HepG2 (cell line): ENCODE data around the gene GSTA1. TPM values are rescaled to one million over a fixed set of nuclear protein-coding genes. Genes with fewer than 3 reads are reported as not detected.
A peak's percentile ranks its signal among the peaks of the same experiment; 100 is the strongest.

Source experiments
- ARHGAP35 ChIP-seq: sonication (generic); formaldehyde crosslinking; IDR thresholded peaks from 2 replicates; pipeline ENCODE4 v1.9.0; 2022; ENCODE audit warnings: mild to moderate bottlenecking, inconsistent platforms, moderate library complexity, missing genetic modification reagents, borderline replicate concordance
- BCL6 ChIP-seq: IDR thresholded peaks from 2 replicates; pipeline ENCODE4 v1.6.1; 2016; ENCODE audit warnings: missing genetic modification reagents, missing compliant biosample characterization
- CEBPB ChIP-seq: IDR thresholded peaks from 2 replicates; pipeline ENCODE4 v1.6.1; 2011; ENCODE audit warnings: low read depth, low read length, improper control_type of control experiment, borderline replicate concordance
- CREB1 ChIP-seq, 2 experiments: fragments of 450-650 bp in 1 of 2; IDR thresholded peaks; 2 replicates each; pipeline ENCODE4 v1.6.1; 2016 to 2017; ENCODE audit warnings: control low read depth in 1 of 2, mild to moderate bottlenecking in 1 of 2, missing compliant biosample characterization in 1 of 2, missing genetic modification characterization in 1 of 2
- FOXA3 ChIP-seq: IDR thresholded peaks from 2 replicates; pipeline ENCODE4 v1.6.1; 2016; ENCODE audit warnings: missing genetic modification reagents, missing compliant biosample characterization
- GPN1 ChIP-seq: sonication (generic); formaldehyde crosslinking; IDR thresholded peaks from 2 replicates; pipeline ENCODE4 v1.5.1; 2020; ENCODE audit warnings: missing genetic modification reagents, borderline replicate concordance
- HHEX ChIP-seq: IDR thresholded peaks from 2 replicates; pipeline ENCODE4 v1.6.1; 2016; ENCODE audit warnings: control low read depth
- HNRNPLL ChIP-seq: fragments of 200-400 bp; formaldehyde crosslinking; IDR thresholded peaks from 2 replicates; pipeline ENCODE4 v1.6.1; 2017; ENCODE audit warnings: mild to moderate bottlenecking, low read depth, low read length; ENCODE audit not compliant: poor library complexity, severe bottlenecking
- MAF1 ChIP-seq: sonication (generic); formaldehyde crosslinking; IDR thresholded peaks from 2 replicates; pipeline ENCODE4 v1.5.0; 2020; ENCODE audit warnings: missing genetic modification reagents, borderline replicate concordance
- NBN ChIP-seq: fragments of 450-650 bp; conservative IDR thresholded peaks from 2 replicates; pipeline ENCODE4 v1.6.1; 2017
- SIX4 ChIP-seq: sonication (generic); formaldehyde crosslinking; IDR thresholded peaks from 2 replicates; pipeline ENCODE4 v1.4.0; 2020; ENCODE audit warnings: missing genetic modification reagents
- SRSF9 ChIP-seq: fragments of 200-400 bp; formaldehyde crosslinking; IDR thresholded peaks from 2 replicates; pipeline ENCODE4 v1.6.1; 2018; ENCODE audit warnings: borderline replicate concordance, mild to moderate bottlenecking, low read depth, low read length; ENCODE audit not compliant: insufficient read depth, poor library complexity, severe bottlenecking
- TBX2 ChIP-seq: sonication (generic); formaldehyde crosslinking; IDR thresholded peaks from 2 replicates; pipeline ENCODE4 v1.5.0; 2020; ENCODE audit warnings: missing genetic modification reagents, mild to moderate bottlenecking, borderline replicate concordance
- TEAD3 ChIP-seq: optimal IDR thresholded peaks from 2 replicates; pipeline ENCODE3; 2016; ENCODE audit warnings: borderline replicate concordance
- THYN1 ChIP-seq: sonication (generic); formaldehyde crosslinking; IDR thresholded peaks from 2 replicates; pipeline ENCODE4 v1.8.1; 2023; ENCODE audit warnings: low read depth, mild to moderate bottlenecking, moderate library complexity, missing genetic modification reagents, borderline replicate concordance
- ZBTB7A ChIP-seq: sonication (generic); formaldehyde crosslinking; IDR thresholded peaks from 2 replicates; pipeline ENCODE4 v1.8.0; 2022; ENCODE audit warnings: mild to moderate bottlenecking, missing genetic modification reagents
- ZNF572 ChIP-seq: sonication (generic); formaldehyde crosslinking; IDR thresholded peaks from 2 replicates; pipeline ENCODE4 v1.5.1; 2020; ENCODE audit warnings: mild to moderate bottlenecking, missing genetic modification reagents
- polyA plus RNA-seq, 8 experiments: library from polyadenylated mRNA; depleted of rRNA in 3 of 8; stranded (reverse) in 7 of 8; unstranded in 1 of 8; fragments of >200 nt; fragmentation: Illumina TruSeq in 4 of 8; extraction: Trizol in 4 of 8; gene quantifications; 2 replicates each; pipeline versions ENCODE4 v1.2.1 to v1.2.3, GENCODE V29; 2011 to 2016; ENCODE audit warnings: low read depth in 4 of 8, missing spikeins in 1 of 8, mixed read lengths in 1 of 8; ENCODE audit not compliant: insufficient read depth in 1 of 8
- total RNA-seq, 5 experiments: library from RNA; depleted of rRNA; stranded (reverse); fragments of >200 nt; fragmentation: Illumina TruSeq; extraction: Trizol; gene quantifications; 2 replicates each; pipeline ENCODE4 v1.2.3, GENCODE V29; 2016; ENCODE audit warnings: low read depth in 1 of 5
- TF ChIP-seq, protein P1 (sequence below): sonication (generic); formaldehyde crosslinking; IDR thresholded peaks from 2 replicates; pipeline ENCODE4 v1.4.0; 2020; ENCODE audit warnings: mild to moderate bottlenecking, missing genetic modification reagents
- TF ChIP-seq, protein P2 (sequence below): sonication (generic); formaldehyde crosslinking; IDR thresholded peaks from 2 replicates; pipeline ENCODE4 v1.8.0; 2022; ENCODE audit warnings: missing genetic modification reagents, mild to moderate bottlenecking, inconsistent platforms, borderline replicate concordance
- TF ChIP-seq, protein P3 (sequence below), 2 experiments: fragments of 450-650 bp in 1 of 2; sonication (generic) in 1 of 2; formaldehyde crosslinking; IDR thresholded peaks; 2 replicates each; pipeline versions ENCODE4 v1.5.0 to v1.8.0; 2020 to 2022; ENCODE audit warnings: mild to moderate bottlenecking in 1 of 2, missing genetic modification reagents in 1 of 2
- TF ChIP-seq, protein P4 (sequence below): sonication (generic); formaldehyde crosslinking; IDR thresholded peaks from 2 replicates; pipeline ENCODE4 v1.9.0; 2021; ENCODE audit warnings: missing genetic modification reagents, mild to moderate bottlenecking, borderline replicate concordance
- TF ChIP-seq, protein P5 (sequence below): sonication (generic); formaldehyde crosslinking; IDR thresholded peaks from 2 replicates; pipeline ENCODE4 v1.8.0; 2022; ENCODE audit warnings: missing genetic modification reagents, low read depth, mild to moderate bottlenecking, borderline replicate concordance

GSTA1 gene
- total and polyA plus RNA-seq, 2 of the 13 experiments (the other 11 are each of a cell fraction or from before 2014, with no cell fraction given), result 6.2 to 282 TPM

DNA sequence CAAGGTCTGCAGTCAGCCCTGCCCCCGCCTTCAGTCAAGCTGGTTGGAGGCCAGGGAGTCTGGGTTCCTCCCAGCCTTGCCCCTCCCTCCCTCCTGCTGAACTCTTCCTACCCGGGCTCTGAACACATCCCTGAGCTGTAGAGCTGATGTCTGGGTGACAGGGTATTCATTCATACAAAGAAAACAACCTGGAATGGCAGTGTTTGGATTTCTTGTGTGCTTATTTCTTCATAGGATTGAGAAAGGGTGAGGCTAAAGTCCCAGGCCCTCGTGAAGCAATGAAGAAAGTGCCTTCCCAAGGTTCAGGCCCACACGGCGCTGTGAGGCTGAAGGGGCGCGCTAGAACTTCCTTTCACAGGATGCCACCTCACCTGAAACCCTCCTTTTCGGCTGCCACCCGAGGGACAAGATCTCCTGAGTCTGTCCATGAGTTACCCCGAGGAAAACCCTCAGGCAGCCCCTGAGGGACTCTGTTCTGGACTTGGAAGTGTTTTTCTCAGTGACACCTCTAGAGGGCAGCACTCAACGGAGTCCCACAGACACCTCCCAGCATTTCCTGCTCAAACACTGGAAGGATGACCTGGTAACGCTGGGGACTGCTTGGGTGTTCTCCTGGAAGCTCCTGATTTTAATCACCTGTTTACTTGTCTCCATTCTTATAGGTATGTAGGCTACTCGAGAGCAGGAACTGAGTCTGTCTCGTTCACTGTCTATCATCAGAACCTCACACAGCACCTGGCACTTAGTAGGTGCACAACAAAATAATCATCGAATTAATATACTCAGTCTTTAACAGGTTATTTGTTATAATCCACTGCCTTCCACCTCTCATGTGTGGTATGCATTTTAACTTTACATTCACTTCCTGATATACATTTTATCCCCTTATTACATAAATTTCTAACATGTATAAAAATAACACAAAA lies 11.8 kb upstream of the GSTA1 start (continued):
- TF ChIP-seq CEBPB (peak; percentile 95), THYN1 (CRISPR knock-in tag) (no peak), SRSF9 (no peak), MAF1 (CRISPR knock-in tag) (no peak), TBX2 (CRISPR knock-in tag) (peak; percentile 70; the same call in 1 of the 2 replicates), GPN1 (CRISPR knock-in tag) (no peak), CREB1 (IDR thresholded peaks at IDR 0.05) (no peak), CREB1 (CRISPR knock-in tag; IDR thresholded peaks at IDR 0.05) (no peak), SIX4 (CRISPR knock-in tag) (no peak), ZNF572 (CRISPR knock-in tag) (no peak), TEAD3 (CRISPR knock-in tag) (no peak), FOXA3 (CRISPR knock-in tag) (peak; percentile 85), NBN (no peak), BCL6 (CRISPR knock-in tag) (peak; percentile 74), ARHGAP35 (no peak), HHEX (CRISPR knock-in tag) (no peak), ZBTB7A (peak; percentile 89; the same call in 1 of the 2 replicates), HNRNPLL (no peak)
- TF ChIP-seq, protein P1, sequence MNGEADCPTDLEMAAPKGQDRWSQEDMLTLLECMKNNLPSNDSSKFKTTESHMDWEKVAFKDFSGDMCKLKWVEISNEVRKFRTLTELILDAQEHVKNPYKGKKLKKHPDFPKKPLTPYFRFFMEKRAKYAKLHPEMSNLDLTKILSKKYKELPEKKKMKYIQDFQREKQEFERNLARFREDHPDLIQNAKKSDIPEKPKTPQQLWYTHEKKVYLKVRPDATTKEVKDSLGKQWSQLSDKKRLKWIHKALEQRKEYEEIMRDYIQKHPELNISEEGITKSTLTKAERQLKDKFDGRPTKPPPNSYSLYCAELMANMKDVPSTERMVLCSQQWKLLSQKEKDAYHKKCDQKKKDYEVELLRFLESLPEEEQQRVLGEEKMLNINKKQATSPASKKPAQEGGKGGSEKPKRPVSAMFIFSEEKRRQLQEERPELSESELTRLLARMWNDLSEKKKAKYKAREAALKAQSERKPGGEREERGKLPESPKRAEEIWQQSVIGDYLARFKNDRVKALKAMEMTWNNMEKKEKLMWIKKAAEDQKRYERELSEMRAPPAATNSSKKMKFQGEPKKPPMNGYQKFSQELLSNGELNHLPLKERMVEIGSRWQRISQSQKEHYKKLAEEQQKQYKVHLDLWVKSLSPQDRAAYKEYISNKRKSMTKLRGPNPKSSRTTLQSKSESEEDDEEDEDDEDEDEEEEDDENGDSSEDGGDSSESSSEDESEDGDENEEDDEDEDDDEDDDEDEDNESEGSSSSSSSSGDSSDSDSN (CRISPR knock-in tag), result peak; percentile 71
- TF ChIP-seq, protein P2, sequence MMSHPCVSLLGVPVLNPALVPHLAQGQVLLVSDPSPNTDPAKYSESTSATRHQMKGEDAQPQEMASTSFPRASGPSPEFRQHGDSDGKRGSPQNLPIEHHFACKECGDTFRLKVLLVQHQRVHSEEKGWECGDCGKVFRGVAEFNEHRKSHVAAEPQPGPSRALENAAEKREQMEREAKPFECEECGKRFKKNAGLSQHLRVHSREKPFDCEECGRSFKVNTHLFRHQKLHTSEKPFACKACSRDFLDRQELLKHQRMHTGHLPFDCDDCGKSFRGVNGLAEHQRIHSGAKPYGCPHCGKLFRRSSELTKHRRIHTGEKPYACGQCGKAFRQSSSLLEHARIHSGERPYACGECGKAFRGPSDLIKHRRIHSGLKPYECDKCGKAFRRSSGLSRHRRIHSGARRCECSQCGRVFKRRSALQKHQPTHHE (CRISPR knock-in tag), result no peak
- TF ChIP-seq, protein P3, sequence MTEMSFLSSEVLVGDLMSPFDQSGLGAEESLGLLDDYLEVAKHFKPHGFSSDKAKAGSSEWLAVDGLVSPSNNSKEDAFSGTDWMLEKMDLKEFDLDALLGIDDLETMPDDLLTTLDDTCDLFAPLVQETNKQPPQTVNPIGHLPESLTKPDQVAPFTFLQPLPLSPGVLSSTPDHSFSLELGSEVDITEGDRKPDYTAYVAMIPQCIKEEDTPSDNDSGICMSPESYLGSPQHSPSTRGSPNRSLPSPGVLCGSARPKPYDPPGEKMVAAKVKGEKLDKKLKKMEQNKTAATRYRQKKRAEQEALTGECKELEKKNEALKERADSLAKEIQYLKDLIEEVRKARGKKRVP (CRISPR knock-in tag; IDR thresholded peaks at IDR 0.05), result peak in 1 of 2 experiments; percentile 33; a peak in 1 of 4 replicates
- TF ChIP-seq, protein P4, sequence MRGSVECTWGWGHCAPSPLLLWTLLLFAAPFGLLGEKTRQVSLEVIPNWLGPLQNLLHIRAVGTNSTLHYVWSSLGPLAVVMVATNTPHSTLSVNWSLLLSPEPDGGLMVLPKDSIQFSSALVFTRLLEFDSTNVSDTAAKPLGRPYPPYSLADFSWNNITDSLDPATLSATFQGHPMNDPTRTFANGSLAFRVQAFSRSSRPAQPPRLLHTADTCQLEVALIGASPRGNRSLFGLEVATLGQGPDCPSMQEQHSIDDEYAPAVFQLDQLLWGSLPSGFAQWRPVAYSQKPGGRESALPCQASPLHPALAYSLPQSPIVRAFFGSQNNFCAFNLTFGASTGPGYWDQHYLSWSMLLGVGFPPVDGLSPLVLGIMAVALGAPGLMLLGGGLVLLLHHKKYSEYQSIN (CRISPR knock-in tag), result no peak
- TF ChIP-seq, protein P5, sequence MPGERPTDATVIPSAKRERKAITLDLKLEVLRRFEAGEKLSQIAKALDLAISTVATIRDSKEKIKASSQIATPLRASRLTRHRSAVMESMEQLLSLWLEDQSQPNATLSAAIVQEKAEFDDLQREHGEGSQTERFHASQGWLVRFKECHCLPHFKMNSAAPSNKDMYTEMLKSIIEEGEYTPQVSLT (CRISPR knock-in tag), result no peak
